A172 (cell line): ENCODE measurements around the gene SMAD7. TPM values are rescaled to one million over a fixed set of nuclear protein-coding genes. Genes with fewer than 3 reads are reported as not detected.
A peak's percentile ranks its signal among the peaks of the same experiment; 100 is the strongest.

Source experiments
- DNase-seq: peaks from one replicate; pipeline ENCODE4 v3.0.0-alpha.2; 2015; ENCODE audit warnings: low spot score
- total RNA-seq: library from RNA; depleted of rRNA; stranded (reverse); fragments of >200 nt; shearing (Covaris generic); gene quantifications from 2 replicates; pipeline ENCODE4 v1.2.3, GENCODE V29; 2014

SMAD7 gene
- total RNA-seq, 1 experiment from 2014 or later: 8.5 TPM

- DNase-seq: no peak
Measured at GRCh38 chr18:48914581-48915251, 36.0 kb downstream of the SMAD7 start.

- DNase-seq: no peak
Measured at GRCh38 chr18:48913775-48914174, 37.0 kb downstream of the SMAD7 start.

GRCh38 chr18:48913201-48913600 is 37.6 kb downstream of the SMAD7 start:
- DNase-seq: no peak

GRCh38 chr18:48910972-48911545 is 39.7 kb downstream of the SMAD7 start:
- no peak for DNase-seq

- no peak for DNase-seq
Measured at GRCh38 chr18:48909721-48910120, 41.0 kb downstream of the SMAD7 start.

- DNase-seq: no peak
Measured at GRCh38 chr18:48908916-48909315, 41.8 kb downstream of the SMAD7 start.

- no peak for DNase-seq
Measured at GRCh38 chr18:48905513-48905912, 45.3 kb downstream of the SMAD7 start.

- no peak for DNase-seq
Measured at GRCh38 chr18:48904847-48905394, 45.8 kb downstream of the SMAD7 start.

- no peak for DNase-seq
Measured at GRCh38 chr18:48904091-48904490, 46.7 kb downstream of the SMAD7 start.

GRCh38 chr18:48902856-48903601 is 47.7 kb downstream of the SMAD7 start:
- DNase-seq: no peak

GRCh38 chr18:48902023-48902855 is 48.5 kb downstream of the SMAD7 start:
- peak; percentile 71 for DNase-seq

- DNase-seq: no peak
Measured at GRCh38 chr18:48901145-48902022, 49.4 kb downstream of the SMAD7 start.

- no peak for DNase-seq
Measured at GRCh38 chr18:48900469-48900868, 50.3 kb downstream of the SMAD7 start.

GRCh38 chr18:48899558-48900174 is 51.1 kb downstream of the SMAD7 start:
- no peak for DNase-seq

- DNase-seq: no peak
Measured at GRCh38 chr18:48898521-48898920, 52.2 kb downstream of the SMAD7 start.

GRCh38 chr18:48897531-48897930 is 53.2 kb downstream of the SMAD7 start:
- DNase-seq: no peak

GRCh38 chr18:48896875-48897511 is 53.8 kb downstream of the SMAD7 start:
- DNase-seq: peak; percentile 66

- no peak for DNase-seq
Measured at GRCh38 chr18:48896326-48896874, 54.4 kb downstream of the SMAD7 start.

GRCh38 chr18:48894799-48895346 is 55.9 kb downstream of the SMAD7 start:
- DNase-seq: no peak
